Neural cell (in vitro differentiated cells): ENCODE measurements around the gene MARVELD1. TPM values are rescaled to one million over a fixed set of nuclear protein-coding genes. Genes with fewer than 3 reads are reported as not detected.

Experiments
- H2AFZ ChIP-seq: fragments of 200-600, 300-800 bp; sonication (generic), shearing (Covaris generic); 2 replicates; pipeline ENCODE4 v1.6.0; 2014; ENCODE audit warnings: low read depth, mild to moderate bottlenecking, antibody characterized with exemption, low read length, moderate library complexity
- H3F3A ChIP-seq: fragments of 200-600 bp; shearing (Covaris generic); 2 replicates; pipeline ENCODE4 v1.6.1; 2016; ENCODE audit warnings: mild to moderate bottlenecking, moderate library complexity, mixed read lengths, antibody characterized with exemption, low read length; ENCODE audit not compliant: insufficient read depth, poor library complexity, severe bottlenecking
- H3K27ac ChIP-seq: fragments of 200-600, 300-800 bp; sonication (generic), shearing (Covaris generic); 2 replicates; pipeline ENCODE4 v1.5.1; 2014; ENCODE audit warnings: mild to moderate bottlenecking, low read length, moderate library complexity
- H3K27me3 ChIP-seq: fragments of 300-800, 200-600 bp; sonication (generic), shearing (Covaris generic); 2 replicates; pipeline ENCODE4 v1.6.0; 2014; ENCODE audit warnings: mild to moderate bottlenecking, low read depth, low read length, moderate library complexity; ENCODE audit not compliant: insufficient read depth
- H3K36me3 ChIP-seq: fragments of 300-800, 200-600 bp; sonication (generic), shearing (Covaris generic); 2 replicates; pipeline ENCODE4 v1.5.1; 2014; ENCODE audit warnings: mild to moderate bottlenecking, antibody characterized with exemption, low read length, moderate library complexity; ENCODE audit not compliant: insufficient read depth
- H3K4me2 ChIP-seq: fragments of 300-800, 200-600 bp; sonication (generic), shearing (Covaris generic); 2 replicates; pipeline ENCODE4 v1.6.0; 2014; ENCODE audit warnings: mild to moderate bottlenecking, low read length
- H3K4me3 ChIP-seq: fragments of 300-800, 200-600 bp; sonication (generic), shearing (Covaris generic); 2 replicates; pipeline ENCODE4 v1.5.1; 2014; ENCODE audit warnings: mild to moderate bottlenecking, low read length, moderate library complexity
- H3K79me2 ChIP-seq: fragments of 200-600 bp; shearing (Covaris generic); replicated peaks from 2 replicates; pipeline ENCODE4 v1.6.0; 2014; ENCODE audit warnings: mild to moderate bottlenecking, low read length, moderate library complexity; ENCODE audit not compliant: insufficient read depth
- H3K9ac ChIP-seq: fragments of 300-800, 200-600 bp; sonication (generic), shearing (Covaris generic); 2 replicates; pipeline ENCODE4 v1.6.1; 2016; ENCODE audit warnings: mild to moderate bottlenecking, low read length, mixed read lengths
- H3K9me2 ChIP-seq: fragments of 200-600 bp; shearing (Covaris generic); 2 replicates; pipeline ENCODE4 v1.6.1; 2016; ENCODE audit warnings: mild to moderate bottlenecking, low read length, mixed read lengths; ENCODE audit not compliant: insufficient read depth
- H3K9me3 ChIP-seq: fragments of 200-600, 300-800 bp; sonication (generic), shearing (Covaris generic); 2 replicates; pipeline ENCODE4 v1.6.1; 2016; ENCODE audit warnings: mild to moderate bottlenecking, mixed run types, low read length, moderate library complexity, mixed read lengths
- H4K20me1 ChIP-seq: fragments of 200-600 bp; shearing (Covaris generic); 2 replicates; pipeline ENCODE4 v1.6.1; 2016; ENCODE audit warnings: mild to moderate bottlenecking, mixed run types; ENCODE audit not compliant: insufficient read depth
- CTCF ChIP-seq: fragments of 450-650 bp; IDR thresholded peaks from 2 replicates; pipeline ENCODE4 v1.5.1; 2014; ENCODE audit warnings: antibody characterized with exemption, mild to moderate bottlenecking, moderate library complexity; ENCODE audit not compliant: poor library complexity, severe bottlenecking
- EP300 ChIP-seq: fragments of 450-650 bp; conservative IDR thresholded peaks from 2 replicates; pipeline ENCODE4 v1.6.1; 2014; ENCODE audit warnings: antibody characterized with exemption, mild to moderate bottlenecking, moderate library complexity; ENCODE audit not compliant: poor library complexity, severe bottlenecking
- EZH2 ChIP-seq: fragments of 200-600, 300-800 bp; shearing (Covaris generic), sonication (generic); IDR thresholded peaks from 2 replicates; pipeline ENCODE4 v1.6.1; 2014; ENCODE audit warnings: antibody characterized with exemption, low read length, borderline replicate concordance, mild to moderate bottlenecking; ENCODE audit not compliant: insufficient read depth, poor library complexity, severe bottlenecking
- MXI1 ChIP-seq: fragments of 450-650 bp; conservative IDR thresholded peaks from 2 replicates; pipeline ENCODE4 v1.6.1; 2014; ENCODE audit warnings: antibody characterized with exemption, mild to moderate bottlenecking; ENCODE audit not compliant: poor library complexity, severe bottlenecking
- POLR2AphosphoS5 ChIP-seq: IDR thresholded peaks from 2 replicates; pipeline ENCODE4 v1.6.1; 2012
- RAD21 ChIP-seq: fragments of 450-650 bp; conservative IDR thresholded peaks from 2 replicates; pipeline ENCODE4 v1.6.1; 2014; ENCODE audit warnings: antibody characterized with exemption, mild to moderate bottlenecking, moderate library complexity
- REST ChIP-seq: IDR thresholded peaks from 2 replicates; pipeline ENCODE4 v1.6.1; 2012; ENCODE audit warnings: borderline replicate concordance
- SMC3 ChIP-seq: fragments of 450-650 bp; conservative IDR thresholded peaks from 2 replicates; pipeline ENCODE4 v1.6.1; 2014; ENCODE audit warnings: antibody characterized with exemption, mild to moderate bottlenecking, moderate library complexity; ENCODE audit not compliant: poor library complexity
- TAF1 ChIP-seq: IDR thresholded peaks from 2 replicates; pipeline ENCODE4 v1.6.1; 2012; ENCODE audit warnings: low read depth
- polyA plus RNA-seq: library from polyadenylated mRNA; depleted of rRNA; stranded (reverse); fragments of >200 nt; gene quantifications from 2 replicates; pipeline ENCODE4 v1.2.3, GENCODE V29; 2014

MARVELD1 gene
- polyA plus RNA-seq, 1 donor from 2014 or later: 2.3 TPM

- Histone ChIP-seq H3K9ac (no peak overlapping the region), H3K27ac (no peak overlapping the region), H3K9me3 (no peaks in the 10 kb centered on the region), H3K9me2 (no peaks in the 10 kb centered on the region), H2AFZ (no peak overlapping the region), H3K4me3 (no peak overlapping the region), H4K20me1 (no peaks in the 10 kb centered on the region), H3K36me3 (no peaks in the 10 kb centered on the region), H3F3A (no peaks in the 10 kb centered on the region), H3K79me2 (no peaks in the 10 kb centered on the region), H3K27me3 (no peaks in the 10 kb centered on the region), H3K4me2 (no peak overlapping the region)
- TF ChIP-seq RAD21: no peak
- no peak for TF ChIP-seq EZH2
- no peak for TF ChIP-seq REST
- no peak for TF ChIP-seq MXI1
- TF ChIP-seq POLR2AphosphoS5: no peak
- TF ChIP-seq CTCF: no peak
- no peak for TF ChIP-seq SMC3
- no peak for TF ChIP-seq TAF1
- no peak for TF ChIP-seq EP300
Observed at GRCh38 chr10:97726636-97727178, 13.2 kb downstream of the MARVELD1 start.

GRCh38 chr10:97729014-97729413 lies 15.5 kb downstream of the MARVELD1 start:
- H3K9me2 ChIP-seq: no peaks in the 10 kb centered on the region
- H3F3A ChIP-seq: no peaks in the 10 kb centered on the region
- H3K27ac ChIP-seq: no peak overlapping the region
- no peak overlapping the region for H3K9ac ChIP-seq
- H2AFZ ChIP-seq: no peak overlapping the region
- TF ChIP-seq RAD21 (no peak), MXI1 (no peak), SMC3 (no peak), EP300 (no peak), EZH2 (no peak)
- H3K4me2 ChIP-seq: no peak overlapping the region
- no peaks in the 10 kb centered on the region for H4K20me1 ChIP-seq
- no peaks in the 10 kb centered on the region for H3K9me3 ChIP-seq
- H3K4me3 ChIP-seq: no peak overlapping the region
- H3K36me3 ChIP-seq: no peaks in the 10 kb centered on the region
- H3K79me2 ChIP-seq: no peaks in the 10 kb centered on the region
- H3K27me3 ChIP-seq: no peaks in the 10 kb centered on the region
